Heart right ventricle (tissue), 16 donors: ENCODE data around the gene SOX21. TPM values are rescaled to one million over a fixed set of nuclear protein-coding genes. Genes with fewer than 3 reads are reported as not detected.

Experiments used
- ATAC-seq, 8 donors: fragments of 200-7000 bp; cut with Tn5 transposase; one replicate each; pipeline ENCODE4 v1.9.1; 2020; ENCODE audit warnings: mild to moderate bottlenecking in 8 of 8, moderate library complexity in 8 of 8, moderate number of reproducible peaks in 1 of 8
- DNase-seq, 2 donors: peaks; one replicate each; pipeline ENCODE4 v3.0.0-alpha.2; 2020
- H3K27ac ChIP-seq, 10 donors: fragments of 200-600 bp; sonication (generic) in 2 of 10; one replicate each; pipeline versions ENCODE4 v1.5.0 to v1.8.0; 2020 to 2022; ENCODE audit warnings: mild to moderate bottlenecking in 3 of 10
- H3K27me3 ChIP-seq, 7 donors: fragments of 200-600 bp; one replicate each; pipeline ENCODE4 v1.8.0; 2021 to 2022; ENCODE audit warnings: mild to moderate bottlenecking in 2 of 7
- H3K36me3 ChIP-seq, 9 donors: fragments of 200-600 bp; sonication (generic) in 1 of 9; one replicate each; pipeline versions ENCODE4 v1.5.0 to v1.8.0; 2020 to 2022; ENCODE audit warnings: mild to moderate bottlenecking in 2 of 9
- H3K4me1 ChIP-seq, 9 donors: fragments of 200-600 bp; sonication (generic) in 1 of 9; one replicate each; pipeline versions ENCODE4 v1.5.0 to v1.8.0; 2020 to 2022; ENCODE audit warnings: mild to moderate bottlenecking in 4 of 9
- H3K4me3 ChIP-seq, 10 donors: fragments of 200-600 bp; sonication (generic) in 2 of 10; one replicate each; pipeline versions ENCODE4 v1.5.0 to v1.8.0; 2020 to 2022; ENCODE audit warnings: mild to moderate bottlenecking in 7 of 10, moderate library complexity in 2 of 10
- H3K9me3 ChIP-seq, 11 donors: fragments of 200-600 bp in 10 of 11; sonication (generic) in 2 of 11; one replicate each; pipeline versions ENCODE4 v1.5.0 to v1.8.0; 2013 to 2022; ENCODE audit warnings: mild to moderate bottlenecking in 2 of 11, control low read depth in 1 of 11, moderate library complexity in 1 of 11
- CTCF ChIP-seq, 9 donors: fragments of 200-600 bp; sonication (generic) in 2 of 9; IDR thresholded peaks; one replicate each; pipeline versions ENCODE4 v1.5.0 to v1.8.0; 2021 to 2022; ENCODE audit warnings: antibody characterized with exemption in 9 of 9, mild to moderate bottlenecking in 5 of 9, moderate library complexity in 1 of 9
- WGBS, 2 donors: extraction: QIAGEN DNeasy Blood & Tissue Kit; methylation state at CpG; one replicate each; pipeline ENCODE4 v1.1.7; 2013; ENCODE audit warnings: inconsistent platforms in 1 of 2; 5-methylcytosine and 5-hydroxymethylcytosine counted together
- intact Hi-C, 10 donors: fragments of 100-400 bp; cut with DNase I; formaldehyde crosslinking; loops; one replicate each; pipeline versions ENCODE4 v1.11.1 to v1.14.2; 2022
- polyA plus RNA-seq, 2 donors: library from polyadenylated mRNA; stranded (reverse); fragments of 200-250 nt; gene quantifications; one replicate each; pipeline ENCODE4 v1.2.3, GENCODE V29; 2013
- total RNA-seq, 10 donors: library from RNA; stranded (reverse); fragmentation: NEBNext Ultra II Directional in 3 of 10; extraction: Animal tissue kit (Norgen Biotek cat#: 25700) in 3 of 10; gene quantifications; one replicate each; pipeline versions ENCODE4 v1.2.1 to v1.2.4, GENCODE V29; 2021 to 2023
- donor health status: Arrhythmogenic right ventricular cardiomyopathy.
- donor health status: ischemic (EF 13 %, LVEDD 7.1; RV severe dilation, severe dysfunction).
- donor health status: healthy with polysubstance abuse.
- donor health status: DM: no; HTN: yes; CAD: no.
- donor health status: DM: no; HTN: no; CAD: no.
- donor health status: ischemic (EF 25% LVEDD 6.9; RV normal size, moderate dysfunction).
- donor health status: ischemic (EF 25% LVEDD 5.7; RV mildly dilated, moderate dysfunction).
- donor health status: healthy.
- donor health status: DM: yes; HTN: yes; CAD: no.
- donor health status: Ischemic cardiomyopathy.
- donor health status: ischemic (EF 35%, LVEDD 5.7; RV mildly dilated, moderate dysfunction).
- donor health status: nonischemic (EF 11% LVEDD 7.7; RV severe dilation, severe dysfunction).
- donor health status: DM: yes; HTN: yes; CAD: no.
- donor health status: PGD.
- donor health status: ischemic (EF 29% LVEDD 5.4; RV normal size, mild dysfunction).
- donor health status: nonischemic (EF 23%, LVEDD 6.1; RV moderate dilation, normal function).

Gene SOX21
- total and polyA plus RNA-seq, 12 donors: not detected

GRCh38 chr13:94702181-94703041 is 9.9 kb downstream of the SOX21 start:
- Histone ChIP-seq H3K9me3 (no peaks in the 10 kb centered on the region), H3K4me1 (peaks cover 0 to 14% (median 4%) of the 10 kb centered on the region in 9 donors), H3K27ac (no peak overlapping the region), H3K4me3 (no peak overlapping the region), H3K27me3 (peaks cover 19 to 100% (median 99%) of the 10 kb centered on the region in 7 donors), H3K36me3 (no peaks in the 10 kb centered on the region)
- no peak for DNase-seq
- no peak for ATAC-seq
- WGBS, 2 donors: 3 to 4% methylated on average over 60 of the region's 60 CpGs
- intact Hi-C loops: no loop called here
- TF ChIP-seq CTCF (IDR thresholded peaks at IDR 0.05): no peak

GRCh38 chr13:94701313-94702180 is 10.8 kb downstream of the SOX21 start:
- WGBS, 2 donors: 19 to 21% methylated on average over 42 of the region's 42 CpGs
- intact Hi-C loops: no loop called here

GRCh38 chr13:94700536-94700935 is 11.8 kb downstream of the SOX21 start:
- WGBS, 2 donors: 56% methylated on average over 5 of the region's 5 CpGs
- no peaks in the 10 kb centered on the region for H3K36me3 ChIP-seq
- no peak for TF ChIP-seq CTCF (IDR thresholded peaks at IDR 0.05)
- no peak overlapping the region for H3K4me3 ChIP-seq
- ATAC-seq (no peak), DNase-seq (no peak)
- no peak overlapping the region for H3K27ac ChIP-seq
- H3K9me3 ChIP-seq: no peaks in the 10 kb centered on the region
- intact Hi-C loops: no loop called here
- H3K27me3 ChIP-seq: peaks cover 10 to 98% (median 87%) of the 10 kb centered on the region in 7 donors
- H3K4me1 ChIP-seq: peaks cover 0 to 5% (median 0%) of the 10 kb centered on the region in 9 donors

More at GRCh38 chr13:94701313-94702180, 10.8 kb downstream of the SOX21 start:
- no peaks in the 10 kb centered on the region for H3K9me3 ChIP-seq
- ATAC-seq (peak in 1 of 8 donors; percentile 53), DNase-seq (no peak)
- peaks cover 16 to 100% (median 97%) of the 10 kb centered on the region in 7 donors for H3K27me3 ChIP-seq
- TF ChIP-seq CTCF (IDR thresholded peaks at IDR 0.05): no peak
- H3K36me3 ChIP-seq: no peaks in the 10 kb centered on the region
- peaks cover 0 to 6% (median 0%) of the 10 kb centered on the region in 9 donors for H3K4me1 ChIP-seq
- no peak overlapping the region for H3K27ac ChIP-seq
- H3K4me3 ChIP-seq: no peak overlapping the region

GRCh38 chr13:94700051-94700535 is 12.3 kb downstream of the SOX21 start:
- H3K36me3 ChIP-seq: no peaks in the 10 kb centered on the region
- no peaks in the 10 kb centered on the region for H3K9me3 ChIP-seq
- H3K27ac ChIP-seq: no peak overlapping the region
- peaks cover 7 to 94% (median 83%) of the 10 kb centered on the region in 7 donors for H3K27me3 ChIP-seq
- 77 to 79% methylated on average over 3 of the region's 3 CpGs for WGBS, 2 donors
- H3K4me1 ChIP-seq: peaks cover 0 to 5% (median 0%) of the 10 kb centered on the region in 9 donors
- DNase-seq (no peak), ATAC-seq (no peak)
- TF ChIP-seq CTCF (IDR thresholded peaks at IDR 0.05): no peak
- intact Hi-C loops: no loop called here
- H3K4me3 ChIP-seq: no peak overlapping the region
